ENCODE results near the gene DDX19B. TPM values are rescaled to one million over a fixed set of nuclear protein-coding genes. Genes with fewer than 3 reads are reported as not detected.
"Not testable (repeated sequence)": the region's sequence is repeated elsewhere in the genome, so short reads cannot be mapped to it uniquely, and the experiment has no call there.

The DDX19B gene
- total and polyA plus RNA-seq, 7 donors: 16.6 to 34.2 (median 23.4) TPM

GRCh38 chr16:70255574-70255973, 43.4 kb upstream of the DDX19B start:
- intact Hi-C loops (cut with DNase I): loop anchor here (10.0 kb wide), 1 partner anchor 91 kb away; no protein-coding TSS in a partner anchor
- no peak for TF ChIP-seq EP300 (IDR thresholded peaks at IDR 0.05)
- TF ChIP-seq CTCF (IDR thresholded peaks at IDR 0.05): no peak
- TF ChIP-seq POLR2A (IDR thresholded peaks at IDR 0.05): no peak
- TF ChIP-seq POLR2AphosphoS5 (IDR thresholded peaks at IDR 0.05): no peak
- H3K27me3 ChIP-seq: no peaks in the 10 kb centered on the region
- WGBS, 2 donors: 90 to 91% methylated on average over 9 of the region's 9 CpGs
- H3K36me3 ChIP-seq: peaks cover 49 to 86% (median 82%) of the 10 kb centered on the region in 4 donors
- H3K4me3 ChIP-seq: no peak overlapping the region
- H3K27ac ChIP-seq: no peak overlapping the region
- H3K4me1 ChIP-seq: peaks cover 0 to 12% (median 3%) of the 10 kb centered on the region in 4 donors
- H3K9me3 ChIP-seq: no peaks in the 10 kb centered on the region
- no peak for DNase-seq

GRCh38 chr16:70257391-70257790, 41.6 kb upstream of the DDX19B start:
- H3K27ac ChIP-seq: no peak overlapping the region
- H3K36me3 ChIP-seq: peaks cover 58 to 100% (median 94%) of the 10 kb centered on the region in 4 donors
- intact Hi-C loops (cut with DNase I): loop anchor here (10.0 kb wide), 1 partner anchor 93 kb away; no protein-coding TSS in a partner anchor
- no peak for TF ChIP-seq POLR2AphosphoS5 (IDR thresholded peaks at IDR 0.05)
- TF ChIP-seq CTCF (IDR thresholded peaks at IDR 0.05): no peak
- no peak for TF ChIP-seq POLR2A (IDR thresholded peaks at IDR 0.05)
- no peak for TF ChIP-seq EP300 (IDR thresholded peaks at IDR 0.05)
- no peaks in the 10 kb centered on the region for H3K9me3 ChIP-seq
- H3K27me3 ChIP-seq: no peaks in the 10 kb centered on the region
- H3K4me1 ChIP-seq: no peaks in the 10 kb centered on the region
- H3K4me3 ChIP-seq: no peak overlapping the region
- whole genome bisulfite sequencing, 2 donors: 88 to 89% methylated on average over 4 of the region's 4 CpGs
- no peak for DNase-seq

GRCh38 chr16:70258065-70258464, 40.9 kb upstream of the DDX19B start:
- 95 to 96% methylated on average over 14 of the region's 14 CpGs for WGBS, 2 donors
- H3K27me3 ChIP-seq: no peaks in the 10 kb centered on the region
- intact Hi-C loops (cut with DNase I): loop anchor here (10.0 kb wide), 1 partner anchor 93 kb away; no protein-coding TSS in a partner anchor
- no peak overlapping the region for H3K4me3 ChIP-seq
- H3K4me1 ChIP-seq: no peaks in the 10 kb centered on the region
- no peak for TF ChIP-seq EP300 (IDR thresholded peaks at IDR 0.05)
- no peak for TF ChIP-seq POLR2A (IDR thresholded peaks at IDR 0.05)
- no peak for TF ChIP-seq CTCF (IDR thresholded peaks at IDR 0.05)
- no peak for TF ChIP-seq POLR2AphosphoS5 (IDR thresholded peaks at IDR 0.05)
- H3K36me3 ChIP-seq: peaks cover 62 to 100% (median 93%) of the 10 kb centered on the region in 4 donors
- H3K9me3 ChIP-seq: no peaks in the 10 kb centered on the region
- no peak overlapping the region for H3K27ac ChIP-seq
- DNase-seq: no peak

GRCh38 chr16:70258946-70259345, 40.0 kb upstream of the DDX19B start:
- WGBS, 2 donors: 97 to 98% methylated on average over 10 of the region's 10 CpGs
- H3K27ac ChIP-seq: no peak overlapping the region
- no peak for TF ChIP-seq EP300 (IDR thresholded peaks at IDR 0.05)
- TF ChIP-seq CTCF (IDR thresholded peaks at IDR 0.05): no peak
- no peak for TF ChIP-seq POLR2A (IDR thresholded peaks at IDR 0.05)
- no peak for TF ChIP-seq POLR2AphosphoS5 (IDR thresholded peaks at IDR 0.05)
- no peaks in the 10 kb centered on the region for H3K27me3 ChIP-seq
- no peak overlapping the region for H3K4me3 ChIP-seq
- no peaks in the 10 kb centered on the region for H3K4me1 ChIP-seq
- peaks cover 63 to 100% (median 93%) of the 10 kb centered on the region in 4 donors for H3K36me3 ChIP-seq
- no peak for DNase-seq
- H3K9me3 ChIP-seq: no peaks in the 10 kb centered on the region
- intact Hi-C loops (cut with DNase I): loop anchor here (10.0 kb wide), 1 partner anchor 94 kb away; no protein-coding TSS in a partner anchor

- DNase-seq: peak; percentile 25
- not testable (repeated sequence) for H3K4me1 ChIP-seq, H3K9me3 ChIP-seq, H3K4me3 ChIP-seq, H3K27ac ChIP-seq, H3K27me3 ChIP-seq
- peaks cover 66 to 100% (median 93%) of the 10 kb centered on the region in 4 donors for H3K36me3 ChIP-seq
- intact Hi-C loops (cut with DNase I): loop anchor here (10.0 kb wide), 1 partner anchor 95 kb away; no protein-coding TSS in a partner anchor
- WGBS, 2 donors: 57 to 84% methylated on average over 5 to 6 of the region's 6 CpGs
These were observed 39.1 kb upstream of the DDX19B start for GRCh38 chr16:70259903-70260302.

Measured in sigmoid colon (tissue), 7 donors.